Colonic mucosa (tissue), 4 donors: ENCODE data around the gene SLC17A5. TPM values are rescaled to one million over a fixed set of nuclear protein-coding genes. Genes with fewer than 3 reads are reported as not detected.
"Not testable (repeated sequence)": the region's sequence is repeated elsewhere in the genome, so short reads cannot be mapped to it uniquely, and the experiment has no call there.

Experiments used
- DNase-seq: peaks from one replicate; pipeline ENCODE4 v3.0.0-alpha.2; 2020
- H3K27ac ChIP-seq: fragments of 200-600 bp; one replicate; pipeline ENCODE4 v1.8.0; 2021
- H3K27me3 ChIP-seq: fragments of 200-600 bp; one replicate; pipeline ENCODE4 v1.8.0; 2021
- H3K36me3 ChIP-seq: fragments of 200-600 bp; one replicate; pipeline ENCODE4 v1.8.0; 2021
- H3K4me1 ChIP-seq: fragments of 200-600 bp; one replicate; pipeline ENCODE4 v1.8.0; 2021; ENCODE audit warnings: mild to moderate bottlenecking
- H3K4me3 ChIP-seq: fragments of 200-600 bp; one replicate; pipeline ENCODE4 v1.8.0; 2021
- H3K9ac ChIP-seq, 2 donors: one replicate each; pipeline ENCODE4 v1.7.0; 2013; ENCODE audit warnings: control low read depth in 2 of 2, low read depth in 2 of 2, low read length in 2 of 2
- H3K9me3 ChIP-seq: fragments of 200-600 bp; one replicate; pipeline ENCODE4 v1.8.0; 2021
- intact Hi-C: fragments of 100-400 bp; cut with DNase I; formaldehyde crosslinking; loops from one replicate; pipeline ENCODE4 v1.14.1; 2022
- total RNA-seq, 2 donors: library from RNA; stranded (reverse); fragmentation: NEBNext Ultra II Directional in 1 of 2; extraction: Animal tissue kit (Norgen Biotek cat#: 25700) in 1 of 2; gene quantifications; one replicate each; pipeline ENCODE4 v1.2.1, GENCODE V29; 2021
- TF ChIP-seq, protein P1 (sequence below): fragments of 200-600 bp; IDR thresholded peaks from one replicate; pipeline ENCODE4 v1.8.0; 2022; ENCODE audit warnings: antibody characterized with exemption, mild to moderate bottlenecking
- donor health status: healthy.
- donor health status: DM: no; HTN: no; CAD: no.
- donor health status: DM: no; HTN: no; CAD: no.

SLC17A5 gene
- total RNA-seq, 2 donors from 2014 or later, result 24.4 to 41.5 TPM

- H3K4me1 ChIP-seq, result no peaks in the 10 kb centered on the region
- H3K36me3 ChIP-seq, result peaks cover 13% of the 10 kb centered on the region
- no peak overlapping the region for H3K4me3 ChIP-seq
- H3K27me3 ChIP-seq, result no peaks in the 10 kb centered on the region
- H3K9me3 ChIP-seq, result no peaks in the 10 kb centered on the region
- no peak overlapping the region for H3K27ac ChIP-seq
- H3K9ac ChIP-seq, result no peak overlapping the region
- DNase-seq, result no peak
- intact Hi-C loops, result no loop called here
- TF ChIP-seq, protein P1, sequence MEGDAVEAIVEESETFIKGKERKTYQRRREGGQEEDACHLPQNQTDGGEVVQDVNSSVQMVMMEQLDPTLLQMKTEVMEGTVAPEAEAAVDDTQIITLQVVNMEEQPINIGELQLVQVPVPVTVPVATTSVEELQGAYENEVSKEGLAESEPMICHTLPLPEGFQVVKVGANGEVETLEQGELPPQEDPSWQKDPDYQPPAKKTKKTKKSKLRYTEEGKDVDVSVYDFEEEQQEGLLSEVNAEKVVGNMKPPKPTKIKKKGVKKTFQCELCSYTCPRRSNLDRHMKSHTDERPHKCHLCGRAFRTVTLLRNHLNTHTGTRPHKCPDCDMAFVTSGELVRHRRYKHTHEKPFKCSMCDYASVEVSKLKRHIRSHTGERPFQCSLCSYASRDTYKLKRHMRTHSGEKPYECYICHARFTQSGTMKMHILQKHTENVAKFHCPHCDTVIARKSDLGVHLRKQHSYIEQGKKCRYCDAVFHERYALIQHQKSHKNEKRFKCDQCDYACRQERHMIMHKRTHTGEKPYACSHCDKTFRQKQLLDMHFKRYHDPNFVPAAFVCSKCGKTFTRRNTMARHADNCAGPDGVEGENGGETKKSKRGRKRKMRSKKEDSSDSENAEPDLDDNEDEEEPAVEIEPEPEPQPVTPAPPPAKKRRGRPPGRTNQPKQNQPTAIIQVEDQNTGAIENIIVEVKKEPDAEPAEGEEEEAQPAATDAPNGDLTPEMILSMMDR, result no peak
Measured at GRCh38 chr6:73631849-73632248, 21.9 kb downstream of the SLC17A5 start.

DNA sequence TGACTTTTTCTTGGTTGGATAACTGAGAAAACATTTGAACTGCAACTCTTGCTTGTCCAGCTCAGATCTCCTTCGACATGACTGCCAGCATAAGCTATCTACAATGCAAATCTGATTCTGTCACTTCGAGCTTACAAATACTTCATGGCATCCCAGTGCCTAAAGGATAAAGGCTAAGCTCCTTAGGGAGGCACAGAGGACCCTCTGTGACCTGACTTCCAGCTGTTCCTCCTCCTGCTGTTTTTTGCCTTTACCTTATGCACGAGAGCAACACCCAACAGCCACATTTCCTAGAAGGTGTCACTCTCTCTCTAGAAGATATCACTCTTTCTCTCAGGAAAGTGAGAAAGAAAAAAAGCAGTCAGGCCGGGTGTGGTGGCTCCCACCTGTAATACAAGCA is 23.4 kb downstream of the SLC17A5 start:
- Histone ChIP-seq H3K9ac (no peak overlapping the region), H3K4me3 (no peak overlapping the region), H3K27me3 (no peaks in the 10 kb centered on the region), H3K27ac (no peak overlapping the region), H3K9me3 (no peaks in the 10 kb centered on the region), H3K4me1 (no peaks in the 10 kb centered on the region), H3K36me3 (peaks cover 13% of the 10 kb centered on the region)
- TF ChIP-seq, protein P1, result no peak
- intact Hi-C loops, result no loop called here
- no peak for DNase-seq

- Histone ChIP-seq H3K27ac (no peak overlapping the region), H3K9me3 (no peaks in the 10 kb centered on the region), H3K27me3 (no peaks in the 10 kb centered on the region), H3K4me1 (no peaks in the 10 kb centered on the region), H3K4me3 (no peak overlapping the region), H3K9ac (no peak overlapping the region), H3K36me3 (no peaks in the 10 kb centered on the region)
- intact Hi-C loops, result no loop called here
- DNase-seq, result no peak
- TF ChIP-seq, protein P1, result no peak
Measured at GRCh38 chr6:73624896-73625295, 28.9 kb downstream of the SLC17A5 start.

DNA sequence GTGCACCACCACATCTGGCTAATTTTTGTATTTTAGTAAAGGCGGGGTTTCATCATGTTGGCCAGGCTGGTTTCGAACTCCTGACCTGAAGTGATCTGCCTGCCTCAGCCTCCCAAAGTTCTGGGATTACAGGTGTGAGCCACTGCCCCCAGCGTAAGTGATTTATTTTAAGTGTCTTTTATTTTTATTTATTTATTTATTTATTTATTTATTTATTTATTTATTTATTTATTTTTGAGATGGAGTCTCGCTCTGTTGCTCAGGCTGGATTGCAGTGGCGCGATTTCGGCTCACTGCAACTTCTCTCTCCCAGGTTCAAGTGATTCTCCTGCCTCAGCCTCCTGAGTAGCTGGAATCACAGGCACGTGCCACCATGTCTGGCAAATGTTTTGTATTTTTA is 30.3 kb downstream of the SLC17A5 start:
- H3K9me3 ChIP-seq, intact Hi-C loops, H3K27me3 ChIP-seq, H3K4me1 ChIP-seq, H3K9ac ChIP-seq, H3K36me3 ChIP-seq, DNase-seq, H3K27ac ChIP-seq, H3K4me3 ChIP-seq: not testable (repeated sequence)

DNA sequence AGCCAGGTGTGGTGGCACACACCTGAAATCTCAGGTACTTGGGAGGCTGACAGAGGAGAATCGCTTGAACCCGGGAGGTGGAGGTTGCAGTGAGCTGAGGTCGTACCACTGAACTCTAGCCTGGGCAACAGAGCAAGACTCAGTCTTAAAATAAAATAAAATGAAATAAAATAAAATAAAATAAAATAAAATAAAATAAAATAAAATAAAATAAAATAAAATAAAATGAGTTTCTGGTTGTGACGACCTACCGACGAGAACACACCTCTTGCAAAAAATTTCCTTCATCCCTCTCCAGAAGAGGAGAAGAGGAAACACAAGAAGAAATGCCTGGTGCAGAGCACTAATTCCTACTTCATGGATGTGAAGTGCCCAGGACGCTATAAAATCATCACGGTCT is 35.7 kb downstream of the SLC17A5 start:
- H3K9me3 ChIP-seq, H3K27ac ChIP-seq, H3K36me3 ChIP-seq, DNase-seq, H3K27me3 ChIP-seq, H3K4me1 ChIP-seq, H3K9ac ChIP-seq, intact Hi-C loops, H3K4me3 ChIP-seq: not testable (repeated sequence)

- no peak overlapping the region for H3K27ac ChIP-seq
- H3K4me1 ChIP-seq, result no peaks in the 10 kb centered on the region
- H3K9ac ChIP-seq, result no peak overlapping the region
- H3K27me3 ChIP-seq, result no peaks in the 10 kb centered on the region
- DNase-seq, result no peak
- no peaks in the 10 kb centered on the region for H3K36me3 ChIP-seq
- H3K9me3 ChIP-seq, result no peaks in the 10 kb centered on the region
- intact Hi-C loops, result no loop called here
- H3K4me3 ChIP-seq, result no peak overlapping the region
- TF ChIP-seq, protein P1, result no peak
Measured at GRCh38 chr6:73614802-73615201, 39.0 kb downstream of the SLC17A5 start.
